HG03469 (cell line): ENCODE results near the gene UBE2Z.

Experiments
- ATAC-seq: cut with Tn5 transposase; IDR thresholded peaks from one replicate; pipeline ENCODE4 v1.9.1; 2021; ENCODE audit warnings: mild to moderate bottlenecking, moderate library complexity, moderate number of reproducible peaks; ENCODE audit not compliant: unreplicated experiment

Gene UBE2Z

GRCh38 chr17:48952904-48953303 is 44.7 kb downstream of the UBE2Z start:
- ATAC-seq: no peak

- ATAC-seq: no peak
Measured at GRCh38 chr17:48954300-48954755, 46.1 kb downstream of the UBE2Z start.

- ATAC-seq: no peak
Measured at GRCh38 chr17:48960834-48961515, 52.8 kb downstream of the UBE2Z start.

GRCh38 chr17:48961516-48962233 is 53.5 kb downstream of the UBE2Z start:
- no peak for ATAC-seq

- ATAC-seq: no peak
Measured at GRCh38 chr17:48970224-48970623, 62.0 kb downstream of the UBE2Z start.

- no peak for ATAC-seq
Measured at GRCh38 chr17:48970865-48971687, 62.9 kb downstream of the UBE2Z start.

GRCh38 chr17:48972749-48973097 is 64.5 kb downstream of the UBE2Z start:
- ATAC-seq: no peak

GRCh38 chr17:48973806-48974205 is 65.6 kb downstream of the UBE2Z start:
- no peak for ATAC-seq
